Measurements from ENCODE around the gene IPO5. TPM values are rescaled to one million over a fixed set of nuclear protein-coding genes. Genes with fewer than 3 reads are reported as not detected.

Gene IPO5
- 113 TPM for total RNA-seq
- long read RNA-seq, transcript IPO5-222 (26 exons, 3,419 nt): major isoform, 144 of 203 reads
- long read RNA-seq, partial matches to known transcripts: 47 of 203 reads
- long read RNA-seq, other reads (novel, unspliced or antisense): 11 of 203 reads

- no peak within 1 kb of the TSS for H3K4me3 ChIP-seq
- no peaks in the 10 kb centered on the region for H3K4me1 ChIP-seq
- H3K9me3 ChIP-seq (replicated peaks): no peaks in the 10 kb centered on the region
- DNase-seq: no peak
- no peaks in the 10 kb centered on the region for H3K27me3 ChIP-seq (ENCODE audit: low read depth)
- no peaks in the 10 kb centered on the region for H3K36me3 ChIP-seq
- intact Hi-C loops (cut with micrococcal nuclease): no loop called here
- TF ChIP-seq CTCF (IDR thresholded peaks at IDR 0.05; ENCODE audit: borderline replicate concordance): no peak
- no peak within 1 kb of the TSS for H3K27ac ChIP-seq (replicated peaks)
These were observed at the start of gene IPO5 for GRCh38 chr13:97953376-97953970. IPO5 (plus strand) TSS chr13:97953675; CDS start chr13:97976697, 23,022 bp downstream.

GRCh38 chr13:97904059-97904458, 49.4 kb upstream of the IPO5 start:
- Histone ChIP-seq H3K27ac (replicated peaks) (no peak overlapping the region), H3K36me3 (no peaks in the 10 kb centered on the region), H3K9me3 (replicated peaks) (no peaks in the 10 kb centered on the region), H3K27me3 (ENCODE audit: low read depth) (no peaks in the 10 kb centered on the region), H3K4me1 (peaks cover 3% of the 10 kb centered on the region), H3K4me3 (no peak overlapping the region)
- DNase-seq: no peak
- TF ChIP-seq CTCF (IDR thresholded peaks at IDR 0.05; ENCODE audit: borderline replicate concordance): no peak
- intact Hi-C loops (cut with micrococcal nuclease): no loop called here

- no peak for TF ChIP-seq CTCF (IDR thresholded peaks at IDR 0.05; ENCODE audit: borderline replicate concordance)
- Histone ChIP-seq H3K4me3 (no peak overlapping the region), H3K27me3 (ENCODE audit: low read depth) (no peaks in the 10 kb centered on the region), H3K27ac (replicated peaks) (no peak overlapping the region), H3K36me3 (no peaks in the 10 kb centered on the region), H3K9me3 (replicated peaks) (no peaks in the 10 kb centered on the region), H3K4me1 (peaks cover 3% of the 10 kb centered on the region)
- intact Hi-C loops (cut with micrococcal nuclease): no loop called here
- DNase-seq: no peak
These were observed 48.0 kb upstream of the IPO5 start for GRCh38 chr13:97905517-97905916.

GRCh38 chr13:97911311-97912138, 42.0 kb upstream of the IPO5 start:
- intact Hi-C loops (cut with micrococcal nuclease): no loop called here

GRCh38 chr13:97912139-97912535, 41.3 kb upstream of the IPO5 start:
- H3K27me3 ChIP-seq (ENCODE audit: low read depth): no peaks in the 10 kb centered on the region
- TF ChIP-seq CTCF (IDR thresholded peaks at IDR 0.05; ENCODE audit: borderline replicate concordance): no peak
- intact Hi-C loops (cut with micrococcal nuclease): no loop called here

More at GRCh38 chr13:97911311-97912138, 42.0 kb upstream of the IPO5 start:
- Histone ChIP-seq H3K9me3 (replicated peaks) (peaks cover 17% of the 10 kb centered on the region), H3K27me3 (ENCODE audit: low read depth) (no peaks in the 10 kb centered on the region), H3K36me3 (no peaks in the 10 kb centered on the region), H3K27ac (replicated peaks) (no peak overlapping the region), H3K4me1 (no peaks in the 10 kb centered on the region), H3K4me3 (no peak overlapping the region)
- TF ChIP-seq CTCF (IDR thresholded peaks at IDR 0.05; ENCODE audit: borderline replicate concordance): peak; percentile 48
- no peak for DNase-seq

More at GRCh38 chr13:97912139-97912535, 41.3 kb upstream of the IPO5 start:
- H3K4me3 ChIP-seq: no peak overlapping the region
- H3K9me3 ChIP-seq (replicated peaks): peaks cover 17% of the 10 kb centered on the region
- no peak for DNase-seq
- no peaks in the 10 kb centered on the region for H3K36me3 ChIP-seq
- no peaks in the 10 kb centered on the region for H3K4me1 ChIP-seq
- no peak overlapping the region for H3K27ac ChIP-seq (replicated peaks)

Data from left ventricle myocardium inferior (tissue), 1 donor.